GM12878 (cell line): ENCODE data around the gene COL4A1. TPM values are rescaled to one million over a fixed set of nuclear protein-coding genes. Genes with fewer than 3 reads are reported as not detected.

ENCODE experiments used
- ATAC-seq: fragments of 200-7000 bp; cut with Tn5 transposase; 3 replicates; pipeline ENCODE4 v1.9.1; 2020; ENCODE audit warnings: mild to moderate bottlenecking, moderate library complexity
- BruUV-seq: library from RNA; stranded (reverse); fragments of 400-500 nt; replicated peaks from 2 replicates; lab custom pipeline; 2021; lab: Mats Ljungman, UMichigan
- CTCF ChIA-PET: fragments of 300-600 bp; sonication (Branson Sonifier 250); formaldehyde crosslinking; extraction: SDS; loops from one replicate; lab custom pipeline; 2021; ENCODE audit warnings: inconsistent platforms; lab: Yijun Ruan, JAX
- POLR2A ChIA-PET: fragments of 350-600 bp; formaldehyde crosslinking; extraction: SDS; loops from one replicate; lab custom pipeline; 2021; ENCODE audit warnings: inconsistent platforms; lab: Charles Lee
- RAD21 ChIA-PET: fragments of 300-600 bp; sonication (Branson Sonifier 250); formaldehyde crosslinking; loops from one replicate; lab custom pipeline; 2023; ENCODE audit warnings: antibody characterized with exemption; ENCODE audit not compliant: unreplicated experiment; lab: Charles Lee
- SMC1A ChIA-PET: fragments of 300-600 bp; sonication (Branson Sonifier 250); formaldehyde crosslinking; loops from one replicate; lab custom pipeline; 2023; ENCODE audit not compliant: unreplicated experiment, uncharacterized antibody; lab: Charles Lee
- DNase-seq: peaks from one replicate; pipeline ENCODE4 v3.0.0-alpha.2; 2011; ENCODE audit warnings: low read depth, low spot score
- FAIRE-seq: peaks from 3 replicates; lab custom pipeline; 2011; peaks lifted over from hg19 to GRCh38; lab: Jason Lieb, UNC
- H2AFZ ChIP-seq: 2 replicates; pipeline ENCODE4 v1.6.0; 2011; ENCODE audit warnings: low read depth, low read length, control low read depth; ENCODE audit not compliant: control insufficient read depth
- H3K27ac ChIP-seq: 2 replicates; pipeline ENCODE4 v1.5.1; 2011; ENCODE audit warnings: control low read depth; ENCODE audit not compliant: control insufficient read depth, insufficient read depth
- H3K27me3 ChIP-seq, 2 experiments: replicated peaks in 1 of 2; 2 replicates each; pipeline versions ENCODE4 v1.6.0 to v1.6.1; 2011; ENCODE audit warnings: low read length in 1 of 2; ENCODE audit not compliant: control insufficient read depth in 2 of 2, insufficient read depth in 2 of 2
- H3K36me3 ChIP-seq, 2 experiments: 2 replicates each; pipeline ENCODE4 v1.5.1; 2011; ENCODE audit warnings: low read length in 1 of 2; ENCODE audit not compliant: control insufficient read depth in 2 of 2, insufficient read depth in 2 of 2
- H3K4me1 ChIP-seq: 2 replicates; pipeline ENCODE4 v1.6.1; 2011; ENCODE audit warnings: mild to moderate bottlenecking, low read length, moderate library complexity, mixed read lengths; ENCODE audit not compliant: control insufficient read depth, insufficient read depth
- H3K4me2 ChIP-seq: 2 replicates; pipeline ENCODE4 v1.6.0; 2011; ENCODE audit warnings: control low read depth; ENCODE audit not compliant: control insufficient read depth, insufficient read depth
- H3K4me3 ChIP-seq: fragments of 200-600 bp; sonication (generic); 2 replicates; pipeline ENCODE4 v1.5.1; 2016
- H3K79me2 ChIP-seq: 2 replicates; pipeline ENCODE4 v1.6.0; 2011; ENCODE audit warnings: low read length; ENCODE audit not compliant: control insufficient read depth, insufficient read depth
- H3K9ac ChIP-seq: 2 replicates; pipeline ENCODE4 v1.8.0; 2011; ENCODE audit warnings: low read length, control low read depth, mixed read lengths; ENCODE audit not compliant: control insufficient read depth, insufficient read depth
- H3K9me3 ChIP-seq: replicated peaks from 3 replicates; pipeline ENCODE4 v1.5.1; 2011; ENCODE audit warnings: mild to moderate bottlenecking, low read length; ENCODE audit not compliant: control insufficient read depth, insufficient read depth
- H4K20me1 ChIP-seq: 2 replicates; pipeline ENCODE4 v1.6.0; 2011; ENCODE audit not compliant: control insufficient read depth, insufficient read depth
- BACH1 ChIP-seq: fragments of 450-650 bp; IDR thresholded peaks from 2 replicates; pipeline ENCODE4 v1.6.1; 2017; ENCODE audit warnings: mild to moderate bottlenecking, borderline replicate concordance
- BHLHE40 ChIP-seq, 2 experiments: fragments of 450-650 bp in 1 of 2; IDR thresholded peaks; 2 replicates each; pipeline ENCODE4 v1.6.1; 2011 to 2017; ENCODE audit warnings: low read depth in 2 of 2, borderline replicate concordance in 1 of 2, improper control_type of control experiment in 1 of 2, low read length in 1 of 2, mild to moderate bottlenecking in 1 of 2
- ETV6 ChIP-seq, 2 experiments: fragments of 450-650 bp in 1 of 2; IDR thresholded peaks in 1 of 2; conservative IDR thresholded peaks in 1 of 2; 2 replicates each; pipeline ENCODE4 v1.6.1; 2014; ENCODE audit warnings: antibody characterized with exemption in 1 of 2, borderline replicate concordance in 1 of 2, low read depth in 1 of 2, mild to moderate bottlenecking in 1 of 2, moderate library complexity in 1 of 2
- HSF1 ChIP-seq: fragments of 150-350 bp; IDR thresholded peaks from 2 replicates; pipeline ENCODE4 v1.6.1; 2014; ENCODE audit warnings: mild to moderate bottlenecking, low read depth, low read length
- KDM1A ChIP-seq: fragments of 200-600 bp; sonication (generic); IDR thresholded peaks from 2 replicates; pipeline ENCODE4 v1.6.1; 2016; ENCODE audit warnings: borderline replicate concordance
- KLF5 ChIP-seq: fragments of 450-650 bp; IDR thresholded peaks from 2 replicates; pipeline ENCODE4 v1.6.1; 2014; ENCODE audit warnings: mild to moderate bottlenecking; ENCODE audit not compliant: partially characterized antibody
- NRF1 ChIP-seq: conservative IDR thresholded peaks from 2 replicates; pipeline ENCODE4 v1.6.1; 2011; ENCODE audit warnings: mild to moderate bottlenecking, low read depth, low read length, improper control_type of control experiment
- SMAD5 ChIP-seq: IDR thresholded peaks from 2 replicates; pipeline ENCODE4 v1.6.1; 2016; ENCODE audit warnings: antibody characterized with exemption, low read depth
- SREBF2 ChIP-seq: IDR thresholded peaks from 2 replicates; pipeline ENCODE4 v1.6.1; 2012; ENCODE audit warnings: mild to moderate bottlenecking, low read length
- STAT1 ChIP-seq: fragments of 450-650 bp; conservative IDR thresholded peaks from 2 replicates; pipeline ENCODE4 v1.6.1; 2014; ENCODE audit warnings: antibody characterized with exemption, mild to moderate bottlenecking
- TCF12 ChIP-seq: IDR thresholded peaks from 2 replicates; pipeline ENCODE4 v1.6.1; 2011; ENCODE audit warnings: low read depth, mild to moderate bottlenecking, low read length
- WGBS: methylation state at CpG from one replicate; pipeline ENCODE4 v1.1.6; 2016; ENCODE audit warnings: low lambda C conversion rate; ENCODE audit not compliant: insufficient replicate concordance, insufficient coverage; ENCODE audit errors: missing lambda C conversion rate; 5-methylcytosine and 5-hydroxymethylcytosine counted together
- in situ Hi-C: fragments of 300-500 bp; cut with MboI; formaldehyde crosslinking; loops from 9 replicates; pipeline ENCODE4 v1.14.3; 2018; ENCODE audit warnings: mixed read lengths
- intact Hi-C: fragments of 100-400 bp; cut with micrococcal nuclease; formaldehyde crosslinking; loops from one replicate; pipeline ENCODE4 v1.14.2; 2022; ENCODE audit not compliant: unreplicated experiment
- polyA plus RNA-seq, 11 experiments: library from polyadenylated mRNA; depleted of rRNA in 4 of 11; unstranded in 6 of 11; stranded (reverse) in 5 of 11; fragments of >200 nt; fragmentation: Nextera tagmentation in 4 of 11; fragmentation: Illumina TruSeq in 1 of 11; extraction: Ambion mirVana in 4 of 11; extraction: Trizol in 1 of 11; gene quantifications; 1 replicate in 1 of 11; 2 replicates in 10 of 11; pipeline versions ENCODE4 v1.2.1 to v1.2.3, GENCODE V29; 2011 to 2016; ENCODE audit warnings: inconsistent platforms in 2 of 11, missing spikeins in 2 of 11, low read depth in 1 of 11
- total RNA-seq, 4 experiments: library from RNA; depleted of rRNA in 3 of 4; stranded (reverse); fragments of >200 nt in 3 of 4; fragmentation: Illumina TruSeq in 1 of 4; extraction: Trizol in 1 of 4; gene quantifications; 2 replicates each; pipeline versions ENCODE4 v1.2.1 to v1.2.3, GENCODE V29; 2013 to 2021

The COL4A1 gene
- total and polyA plus RNA-seq, 10 of the 15 experiments (the other 5 are each of a cell fraction or from before 2014, with no cell fraction given), result 0.07 to 0.31 (median 0.13) TPM; not detected in 6

GRCh38 chr13:110290153-110290552, 16.8 kb downstream of the COL4A1 start:
- Histone ChIP-seq H3K79me2 (no peaks in the 10 kb centered on the region), H3K4me3 (no peak overlapping the region), H3K27me3 (no peaks in the 10 kb centered on the region; a peak in 1 of 4 replicates), H3K9me3 (no peaks in the 10 kb centered on the region), H3K36me3 (no peaks in the 10 kb centered on the region), H4K20me1 (no peaks in the 10 kb centered on the region), H3K4me1 (no peaks in the 10 kb centered on the region), H2AFZ (no peak overlapping the region), H3K9ac (no peak overlapping the region), H3K27ac (no peak overlapping the region)
- CTCF ChIA-PET, result no interaction called here
- intact Hi-C loops, result no loop called here
- POLR2A ChIA-PET, result no interaction called here
- ATAC-seq, result no peak
- DNase-seq, result no peak
- RAD21 ChIA-PET, result no interaction called here
- FAIRE-seq, result no peak
- SMC1A ChIA-PET, result interaction anchor here (0.8 kb wide), 1 partner anchor 69 kb away, joined by 3 read pairs; no protein-coding TSS in a partner anchor
- WGBS, result 49% methylated on average over 10 of the region's 10 CpGs
- BruUV-seq, result no TSS peak
- no peak for TF ChIP-seq NRF1
- TF ChIP-seq HSF1, result no peak
- TF ChIP-seq BHLHE40 (IDR thresholded peaks at IDR 0.05; ENCODE audit: borderline replicate concordance in 1 of 2, low read depth in 2 of 2, low read length in 1 of 2), result no peak
- no peak for TF ChIP-seq SREBF2
- TF ChIP-seq TCF12, result no peak
- TF ChIP-seq BACH1, result no peak
- no peak for TF ChIP-seq KDM1A
- TF ChIP-seq STAT1, result no peak
- TF ChIP-seq KLF5, result no peak
- TF ChIP-seq SMAD5, result no peak
- no peak for TF ChIP-seq ETV6 (conservative IDR thresholded peaks at IDR 0.05 in 1 of 2, IDR thresholded peaks at IDR 0.05 in 1 of 2; ENCODE audit: borderline replicate concordance in 1 of 2, low read depth in 1 of 2)
- TF ChIP-seq, all 136 proteins: peak for 0
- in situ Hi-C loops, result no loop called here
- H3K4me2 ChIP-seq, result no peak overlapping the region
